Measurements from ENCODE around the gene CNGB1.

CNGB1 gene

DNA sequence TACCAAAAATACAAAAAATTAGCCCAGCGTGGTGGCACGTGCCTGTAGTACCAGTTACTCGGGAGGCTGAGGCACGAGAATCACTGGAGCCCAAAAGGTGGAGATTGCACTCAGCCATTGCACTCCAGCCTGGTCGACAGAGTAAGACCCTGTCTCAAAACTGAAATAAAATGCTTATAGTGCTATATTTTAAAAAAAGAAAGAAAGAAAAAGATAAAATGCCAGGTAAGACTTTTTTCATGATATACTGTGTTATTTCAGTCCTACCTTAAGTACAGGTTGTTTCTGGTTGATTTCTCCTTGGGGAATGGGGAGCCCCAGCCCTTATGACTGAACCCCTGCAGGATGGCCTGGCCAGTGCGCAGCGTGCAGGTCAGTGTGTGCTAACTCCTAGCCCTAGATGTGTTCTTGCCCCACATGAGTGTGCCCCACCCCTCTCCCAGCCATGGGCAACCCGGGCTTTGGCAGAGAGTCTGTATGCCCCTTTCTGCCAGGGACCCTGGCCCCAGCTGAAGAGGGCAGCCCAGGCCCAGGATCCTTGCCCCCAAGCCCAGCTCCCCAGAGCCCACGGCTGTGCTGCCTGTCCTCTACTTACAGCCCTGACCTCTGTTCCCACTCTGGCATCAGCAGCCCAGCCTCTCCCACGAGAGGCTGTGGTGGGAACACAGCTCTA lies 1.3 kb downstream of the CNGB1 start:
- no peak overlapping the region for H3K27ac Mint-ChIP-seq
- no peaks in the 10 kb centered on the region for H3K36me3 Mint-ChIP-seq
- ATAC-seq (no peak), DNase-seq (ENCODE audit: low spot score in 2 of 2) (no peak)
- H3K4me3 Mint-ChIP-seq = no peak overlapping the region
- no peaks in the 10 kb centered on the region for H3K9me3 Mint-ChIP-seq
- H3K4me1 Mint-ChIP-seq = peaks cover 12% of the 10 kb centered on the region

DNA sequence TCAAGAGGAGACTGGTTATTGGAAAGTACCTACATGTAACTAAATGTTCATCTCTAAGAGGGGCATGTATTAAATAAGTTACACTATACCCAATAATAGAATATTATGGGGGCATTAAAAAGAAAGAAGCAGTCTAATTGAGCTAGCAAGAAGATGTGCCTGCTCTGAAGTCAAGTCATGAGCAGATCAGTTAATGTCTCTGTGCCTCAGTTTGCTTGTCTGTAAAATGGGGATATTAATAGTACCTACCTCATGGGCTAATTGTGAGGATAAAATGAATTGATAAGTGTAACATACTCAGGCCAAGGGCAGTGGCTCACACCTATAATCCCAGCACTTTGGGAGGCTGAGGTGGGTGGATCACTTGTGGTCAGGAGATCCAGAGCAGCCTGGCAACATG lies 3.0 kb downstream of the CNGB1 start:
- H3K9me3 Mint-ChIP-seq = no peaks in the 10 kb centered on the region
- no peaks in the 10 kb centered on the region for H3K36me3 Mint-ChIP-seq
- H3K4me3 Mint-ChIP-seq = no peak overlapping the region
- no peak overlapping the region for H3K27ac Mint-ChIP-seq
- peaks cover 12% of the 10 kb centered on the region for H3K4me1 Mint-ChIP-seq
- ATAC-seq (no peak), DNase-seq (ENCODE audit: low spot score in 2 of 2) (no peak)

DNA sequence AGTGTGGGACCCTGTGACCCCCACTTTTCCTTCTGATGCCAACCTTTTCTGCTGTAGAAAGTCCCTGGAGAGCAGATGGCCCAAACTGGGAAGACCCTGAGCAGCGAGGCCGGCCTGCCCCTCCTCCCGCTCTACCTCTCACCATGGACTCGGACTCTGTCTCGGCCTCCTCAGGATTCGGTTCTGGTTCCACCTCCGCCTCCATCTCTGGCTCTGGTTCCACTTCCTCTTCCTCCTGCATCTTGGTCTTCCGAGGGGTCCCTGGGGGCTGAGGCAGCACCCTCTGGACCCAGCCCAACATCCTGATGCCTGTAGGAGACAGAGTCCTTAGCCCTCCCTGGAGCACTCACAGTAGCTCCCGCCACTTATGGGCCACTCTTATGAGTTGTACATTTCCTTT lies 3.9 kb downstream of the CNGB1 start:
- ATAC-seq = no peak
- Mint-ChIP-seq H3K4me3 (no peak overlapping the region), H3K36me3 (no peaks in the 10 kb centered on the region), H3K9me3 (no peaks in the 10 kb centered on the region), H3K27ac (no peak overlapping the region), H3K4me1 (peaks cover 3% of the 10 kb centered on the region)
- DNase-seq (ENCODE audit: low spot score in 2 of 2) = no peak

DNA sequence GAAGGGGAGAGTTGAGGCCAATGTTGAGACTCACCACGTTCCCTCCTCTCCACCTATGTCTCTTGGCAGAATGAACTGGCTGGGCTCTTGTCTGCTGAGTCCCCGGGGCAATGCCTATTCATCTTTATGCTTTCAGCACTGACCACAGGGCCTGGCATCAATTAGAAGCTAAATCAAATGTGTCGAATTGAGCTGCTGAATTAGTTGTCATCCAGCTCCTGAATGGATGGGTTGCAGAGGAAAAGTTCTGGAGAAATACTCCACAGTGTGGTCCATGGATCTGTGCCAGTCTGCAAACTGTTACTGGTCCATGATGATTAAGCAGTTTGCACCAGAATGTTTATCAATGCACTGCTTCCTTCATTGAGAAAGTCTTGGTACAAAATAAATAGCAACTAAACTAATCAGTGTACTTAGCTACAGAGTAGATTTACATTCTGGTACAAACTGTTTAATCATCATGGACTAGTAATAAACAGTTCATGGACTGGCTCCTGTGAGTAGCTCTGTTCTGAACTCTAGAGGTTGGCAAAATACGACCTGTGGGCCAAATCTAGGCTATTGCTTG lies 4.6 kb downstream of the CNGB1 start:
- H3K36me3 Mint-ChIP-seq = no peaks in the 10 kb centered on the region
- no peak for DNase-seq (ENCODE audit: low spot score in 2 of 2)
- H3K4me3 Mint-ChIP-seq = no peak overlapping the region

DNA sequence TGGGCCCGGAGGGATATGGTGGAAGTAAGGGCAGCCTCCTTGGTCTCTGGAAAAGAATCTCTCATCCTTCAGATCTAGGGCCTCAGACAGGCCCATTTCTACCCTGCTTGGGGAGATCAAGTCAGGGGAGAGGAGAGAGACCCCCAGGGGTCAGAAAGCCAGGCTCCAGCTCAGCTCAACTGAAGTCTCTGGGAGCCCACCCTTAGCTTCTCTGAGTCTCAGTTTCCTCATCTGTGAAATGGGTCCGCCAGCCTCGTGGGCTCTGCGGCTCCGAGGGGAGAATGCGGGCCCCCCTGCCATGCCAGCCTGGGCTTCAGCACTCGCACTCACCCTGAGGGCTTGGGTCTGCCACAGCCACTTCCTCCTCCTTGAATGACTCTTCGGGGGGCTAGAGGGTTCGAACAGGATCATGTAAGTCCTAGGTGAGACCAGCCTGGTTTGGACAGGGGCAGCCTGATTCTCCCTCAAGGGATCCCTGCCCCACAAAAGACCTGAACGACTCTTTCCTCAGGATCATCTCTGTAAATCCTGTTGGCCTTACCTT lies 6.7 kb downstream of the CNGB1 start:
- no peaks in the 10 kb centered on the region for H3K36me3 Mint-ChIP-seq
- DNase-seq (ENCODE audit: low spot score in 2 of 2) (no peak), ATAC-seq (no peak)
- no peaks in the 10 kb centered on the region for H3K4me1 Mint-ChIP-seq
- no peak overlapping the region for H3K4me3 Mint-ChIP-seq
- H3K9me3 Mint-ChIP-seq = no peaks in the 10 kb centered on the region
- H3K27ac Mint-ChIP-seq = no peak overlapping the region

More for the DNA sequence above, 4.6 kb downstream of the CNGB1 start:
- no peaks in the 10 kb centered on the region for H3K9me3 Mint-ChIP-seq
- H3K4me1 Mint-ChIP-seq = no peaks in the 10 kb centered on the region
- no peak for ATAC-seq
- H3K27ac Mint-ChIP-seq = no peak overlapping the region

DNA sequence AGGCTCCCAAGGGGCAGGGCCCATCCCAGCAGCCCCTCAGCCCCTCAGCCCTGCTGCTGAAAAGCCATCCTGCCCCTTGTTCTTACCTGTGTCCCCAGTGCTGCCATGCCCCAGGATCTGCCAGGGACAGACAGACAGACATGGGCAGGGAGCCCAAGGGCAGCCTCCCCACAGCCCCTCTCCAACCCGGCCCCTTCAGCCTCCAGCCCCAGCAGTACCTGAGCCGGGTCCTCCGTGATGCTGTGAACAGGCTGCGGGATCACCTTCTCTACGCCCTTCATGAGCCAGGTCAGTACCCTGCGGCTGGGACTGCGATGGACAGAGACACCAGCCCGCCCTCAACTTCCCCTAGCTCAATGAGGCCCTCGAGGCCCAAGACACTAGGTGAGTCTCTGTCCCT lies 8.2 kb downstream of the CNGB1 start:
- Mint-ChIP-seq H3K36me3 (no peaks in the 10 kb centered on the region), H3K27ac (no peak overlapping the region), H3K4me1 (no peaks in the 10 kb centered on the region)

DNA sequence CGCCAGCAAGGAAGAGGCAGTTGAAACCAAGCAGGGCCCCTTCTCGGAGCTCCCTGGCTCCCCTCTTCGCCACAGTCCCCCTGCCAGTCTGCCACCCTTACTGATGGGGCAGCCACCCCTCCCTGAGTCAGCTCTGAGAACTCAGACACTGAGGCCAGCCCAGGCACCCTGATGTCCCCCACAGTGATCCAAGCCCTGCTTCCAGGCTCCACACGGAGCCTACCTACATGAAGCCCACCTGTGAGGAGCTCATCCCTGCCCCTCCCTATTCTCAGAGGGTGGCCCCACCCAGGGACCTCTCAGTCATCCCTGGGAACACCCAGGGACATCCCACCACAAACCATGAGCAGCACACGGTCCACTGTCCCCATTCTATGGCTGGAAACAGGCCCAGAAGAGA lies 8.9 kb downstream of the CNGB1 start:
- ATAC-seq (no peak), DNase-seq (ENCODE audit: low spot score in 2 of 2) (no peak)
- Mint-ChIP-seq H3K4me1 (no peaks in the 10 kb centered on the region), H3K27ac (no peak overlapping the region), H3K9me3 (no peaks in the 10 kb centered on the region), H3K36me3 (no peaks in the 10 kb centered on the region), H3K4me3 (no peak overlapping the region)

More for the DNA sequence above, 8.2 kb downstream of the CNGB1 start:
- DNase-seq (ENCODE audit: low spot score in 2 of 2) = no peak
- Mint-ChIP-seq H3K9me3 (no peaks in the 10 kb centered on the region), H3K4me3 (no peak overlapping the region)
- ATAC-seq = no peak

DNA sequence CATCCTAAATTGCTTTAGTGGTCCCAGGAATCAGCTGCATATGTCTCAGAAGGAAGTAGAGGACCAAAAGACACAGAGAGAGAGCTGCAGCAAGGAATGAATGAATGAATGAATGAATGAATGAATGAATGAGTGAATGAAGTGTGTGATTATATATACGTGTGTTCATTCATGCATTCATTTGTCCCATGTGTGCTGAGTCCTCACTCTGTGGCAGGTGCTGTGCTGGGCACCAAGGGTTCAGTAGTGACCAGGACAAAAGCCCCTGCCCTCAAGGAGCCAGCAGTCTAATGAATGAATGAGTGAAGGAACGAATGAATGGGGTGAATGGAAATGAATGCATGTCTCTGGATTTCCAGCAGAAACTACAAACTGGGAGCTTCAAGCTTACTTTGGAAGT lies 9.4 kb downstream of the CNGB1 start:
- H3K27ac Mint-ChIP-seq = no peak overlapping the region
- ATAC-seq (no peak), DNase-seq (ENCODE audit: low spot score in 2 of 2) (no peak)
- no peaks in the 10 kb centered on the region for H3K4me1 Mint-ChIP-seq
- H3K4me3 Mint-ChIP-seq = no peak overlapping the region
- no peaks in the 10 kb centered on the region for H3K9me3 Mint-ChIP-seq
- H3K36me3 Mint-ChIP-seq = no peaks in the 10 kb centered on the region

DNA sequence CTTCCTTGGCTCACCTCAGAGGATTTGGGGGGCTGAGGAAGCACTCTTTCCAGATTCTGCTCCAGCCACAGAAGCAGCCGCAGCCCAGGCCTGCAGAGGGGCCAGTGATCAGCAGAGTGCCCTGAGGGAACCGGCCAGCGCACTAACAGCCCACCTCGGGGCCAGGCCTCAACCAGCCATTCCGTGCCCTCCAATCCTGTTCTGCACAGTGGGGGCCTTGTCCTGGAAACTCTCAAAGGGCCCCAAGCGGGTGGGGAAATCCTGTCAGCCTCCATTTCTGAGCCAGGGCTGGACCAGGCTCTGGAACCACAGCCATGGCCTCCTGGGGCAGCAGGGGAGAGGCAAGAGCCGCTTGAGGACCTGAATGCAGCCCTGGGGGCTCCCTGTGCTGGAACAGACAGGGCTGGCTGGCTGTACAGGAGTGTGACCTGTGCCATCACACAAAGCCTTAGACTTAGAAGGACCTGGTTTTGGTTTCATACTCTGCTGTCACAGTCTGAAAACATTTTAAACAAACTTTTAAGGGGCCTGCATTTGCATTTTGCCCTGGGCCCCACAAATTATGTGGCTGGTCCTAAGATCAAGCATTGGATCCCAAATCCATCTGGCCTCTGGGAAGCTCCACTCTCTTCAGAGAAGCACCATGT lies 10.0 kb downstream of the CNGB1 start:
- H3K27ac Mint-ChIP-seq = no peak overlapping the region
- H3K4me1 Mint-ChIP-seq = no peaks in the 10 kb centered on the region
- H3K4me3 Mint-ChIP-seq = no peak overlapping the region
- H3K9me3 Mint-ChIP-seq = no peaks in the 10 kb centered on the region
- no peaks in the 10 kb centered on the region for H3K36me3 Mint-ChIP-seq
- no peak for DNase-seq (ENCODE audit: low spot score in 2 of 2)
- no peak for ATAC-seq

DNA sequence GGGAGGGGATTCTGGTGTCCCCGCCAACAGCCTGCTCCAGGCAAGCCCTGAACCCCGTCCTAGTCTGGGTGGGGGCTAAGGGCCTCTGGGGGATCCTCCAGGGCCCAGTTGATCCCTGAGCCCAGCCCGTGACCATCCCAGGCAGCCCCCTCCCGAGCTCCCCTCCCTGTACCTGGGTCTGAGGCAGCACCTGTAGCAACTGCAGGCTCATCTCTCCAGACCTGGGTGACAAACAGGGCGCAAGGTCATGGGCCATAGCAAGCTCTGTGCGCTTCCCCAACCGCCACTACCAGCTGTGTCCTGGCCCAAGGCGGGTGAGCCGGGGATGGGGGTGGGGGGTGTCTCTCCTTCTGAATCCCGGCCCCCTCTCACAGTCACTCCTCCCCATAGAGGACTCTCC lies 10.6 kb downstream of the CNGB1 start:
- no peaks in the 10 kb centered on the region for H3K4me1 Mint-ChIP-seq
- no peak overlapping the region for H3K27ac Mint-ChIP-seq
- no peaks in the 10 kb centered on the region for H3K9me3 Mint-ChIP-seq
- DNase-seq (ENCODE audit: low spot score in 2 of 2) (no peak), ATAC-seq (no peak)
- H3K36me3 Mint-ChIP-seq = no peaks in the 10 kb centered on the region
- no peak overlapping the region for H3K4me3 Mint-ChIP-seq

DNA sequence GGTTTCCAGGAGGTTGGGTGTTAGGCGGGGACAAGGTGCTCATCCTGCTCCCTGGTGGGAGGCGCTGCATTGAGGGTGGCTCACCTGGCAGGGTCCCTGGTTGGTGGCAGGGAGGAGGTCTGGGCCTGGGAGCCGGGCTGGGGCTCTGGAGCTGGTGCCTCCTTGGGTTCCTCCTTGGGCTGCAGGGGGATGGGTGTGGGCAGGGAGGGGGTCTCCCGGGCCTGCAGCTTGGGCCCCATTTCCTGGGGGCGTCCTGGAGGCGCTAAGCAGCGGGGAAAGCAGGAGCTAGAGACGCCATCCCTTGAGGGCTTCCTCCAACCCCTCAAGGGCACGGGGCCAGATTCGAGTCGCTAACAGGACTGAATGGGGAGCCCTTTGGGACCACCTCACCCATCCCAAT lies 11.1 kb downstream of the CNGB1 start:
- no peak overlapping the region for H3K4me3 Mint-ChIP-seq
- no peaks in the 10 kb centered on the region for H3K4me1 Mint-ChIP-seq
- DNase-seq (ENCODE audit: low spot score in 2 of 2) (no peak), ATAC-seq (no peak)
- H3K9me3 Mint-ChIP-seq = no peaks in the 10 kb centered on the region
- H3K27ac Mint-ChIP-seq = no peak overlapping the region
- no peaks in the 10 kb centered on the region for H3K36me3 Mint-ChIP-seq

DNA sequence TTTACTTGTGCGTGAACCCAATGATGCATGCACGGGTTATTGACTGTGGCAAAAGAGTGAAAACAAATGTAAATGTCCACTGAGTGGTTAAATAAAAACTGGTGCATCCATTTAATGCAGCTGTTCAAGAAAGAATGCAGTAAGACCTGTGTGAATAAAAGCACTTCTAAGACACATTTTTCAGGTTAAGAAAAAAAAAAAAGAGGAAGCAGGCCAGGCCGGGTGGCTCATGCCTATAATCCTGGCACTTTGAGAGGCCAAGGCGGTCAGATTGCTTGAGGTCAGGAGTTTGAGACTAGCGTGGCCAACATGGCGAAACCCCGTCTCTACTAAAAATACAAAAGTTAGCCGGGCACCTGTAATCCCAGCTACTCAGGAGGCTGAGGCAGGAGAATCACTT lies 11.8 kb downstream of the CNGB1 start:
- DNase-seq (ENCODE audit: low spot score in 2 of 2) (no peak), ATAC-seq (no peak)
- H3K27ac Mint-ChIP-seq = no peak overlapping the region

DNA sequence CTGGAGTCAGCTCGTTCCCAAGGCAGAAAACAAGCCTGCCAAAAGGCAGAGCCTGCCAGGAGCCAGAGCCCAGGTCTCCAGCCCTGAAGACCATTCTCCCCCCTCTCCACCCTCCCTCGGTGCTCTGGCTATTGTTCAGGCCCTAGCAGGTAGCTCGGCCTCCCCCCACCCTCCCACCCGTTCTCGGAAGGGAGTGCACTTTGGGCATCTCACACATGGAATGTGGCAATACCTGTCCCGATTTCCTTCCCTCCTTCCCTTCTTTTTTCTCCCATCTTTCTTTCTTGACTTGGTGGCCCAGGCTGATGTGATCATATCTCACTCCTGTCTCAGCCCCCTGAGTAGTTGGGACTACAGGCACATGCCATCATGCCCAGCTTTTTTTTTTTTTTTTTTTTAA lies 12.4 kb downstream of the CNGB1 start:
- Mint-ChIP-seq H3K36me3 (no peaks in the 10 kb centered on the region), H3K27ac (no peak overlapping the region), H3K4me3 (no peak overlapping the region), H3K4me1 (no peaks in the 10 kb centered on the region), H3K9me3 (no peaks in the 10 kb centered on the region)
- DNase-seq (ENCODE audit: low spot score in 2 of 2) = no peak
- ATAC-seq = no peak

More for the DNA sequence above, 11.8 kb downstream of the CNGB1 start:
- H3K36me3 Mint-ChIP-seq = no peaks in the 10 kb centered on the region
- H3K9me3 Mint-ChIP-seq = no peaks in the 10 kb centered on the region
- no peaks in the 10 kb centered on the region for H3K4me1 Mint-ChIP-seq
- H3K4me3 Mint-ChIP-seq = no peak overlapping the region

DNA sequence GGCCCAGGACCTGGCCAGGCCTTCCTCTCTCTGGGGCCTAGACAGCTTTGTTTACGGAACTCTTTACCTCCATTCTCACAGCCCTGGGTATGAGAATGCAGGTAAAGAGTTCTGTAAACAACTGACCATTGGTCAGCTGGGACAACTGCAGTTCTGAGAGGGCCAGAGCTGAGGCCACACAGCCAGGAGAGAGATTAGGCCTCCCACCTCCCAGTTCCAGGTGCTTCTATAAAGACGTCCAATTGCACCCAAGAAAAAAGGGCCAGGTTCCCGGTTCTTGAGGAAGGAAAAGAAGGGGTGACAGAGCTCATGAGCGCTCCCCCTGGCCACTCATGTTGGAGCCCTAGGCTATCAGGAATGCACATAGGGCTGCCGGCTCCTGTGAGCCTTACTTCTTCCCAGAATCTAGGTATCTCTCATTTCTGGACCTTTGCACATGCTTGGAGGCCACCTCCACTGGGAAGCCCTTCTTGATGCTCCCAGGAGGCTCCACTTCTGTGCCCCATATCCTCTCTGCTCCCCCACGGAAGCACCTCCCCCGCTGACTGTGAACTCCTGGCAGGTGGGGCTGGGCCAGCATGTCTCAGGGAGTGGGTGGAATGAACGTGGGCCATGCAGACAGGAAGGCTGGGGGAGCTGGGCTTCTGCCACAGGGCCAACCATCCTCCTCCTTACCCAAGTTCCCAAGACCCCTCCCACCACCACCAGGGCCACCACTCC lies 13.1 kb downstream of the CNGB1 start:
- Mint-ChIP-seq H3K9me3 (no peaks in the 10 kb centered on the region), H3K4me1 (no peaks in the 10 kb centered on the region), H3K27ac (no peak overlapping the region), H3K4me3 (no peak overlapping the region), H3K36me3 (no peaks in the 10 kb centered on the region)
- DNase-seq (ENCODE audit: low spot score in 2 of 2) (no peak), ATAC-seq (peak; percentile 19)

DNA sequence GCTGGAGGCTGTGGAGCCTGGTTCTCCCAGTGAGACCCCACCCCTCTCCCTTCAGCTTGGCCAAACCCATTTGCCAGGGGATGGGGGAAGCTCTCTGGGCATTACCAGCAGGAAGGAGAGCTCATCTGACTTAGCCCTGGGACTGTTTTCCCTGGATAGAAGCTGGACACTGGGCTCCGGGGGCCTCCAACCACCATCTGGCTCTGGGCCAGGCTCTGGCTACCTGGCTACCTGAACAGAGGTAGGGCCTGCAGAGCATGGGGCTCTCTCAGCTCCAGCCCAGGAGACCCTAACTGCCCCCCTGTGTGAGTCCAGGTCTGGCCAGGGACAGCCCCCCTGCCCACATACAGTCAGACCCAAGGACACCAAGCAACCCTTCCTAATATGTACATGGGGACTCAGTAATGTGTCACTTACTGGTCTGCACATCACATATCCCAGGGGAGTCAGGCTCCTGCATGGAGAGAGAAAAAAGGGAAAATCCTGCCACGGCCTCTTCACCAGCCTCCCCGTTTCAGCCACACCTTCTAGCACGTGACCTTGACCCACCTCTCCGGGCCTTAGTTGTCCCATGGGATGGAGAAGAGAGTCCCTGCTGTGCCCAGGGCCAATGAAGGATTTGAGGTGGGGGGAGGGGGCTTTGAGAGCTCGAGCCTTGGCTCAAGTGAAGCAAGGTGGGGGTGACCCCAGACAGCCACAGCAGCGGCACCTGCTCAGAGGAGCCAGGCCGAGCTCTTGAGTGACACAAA lies 13.8 kb downstream of the CNGB1 start:
- Mint-ChIP-seq H3K4me3 (no peak overlapping the region), H3K27ac (no peak overlapping the region), H3K9me3 (no peaks in the 10 kb centered on the region), H3K36me3 (no peaks in the 10 kb centered on the region), H3K4me1 (no peaks in the 10 kb centered on the region)
- ATAC-seq = no peak
- no peak for DNase-seq (ENCODE audit: low spot score in 2 of 2)

All from stimulated activated effector memory CD8-positive, alpha-beta T cell treated with anti-CD3 and anti-CD28 coated beads, Interleukin-12 subunit alpha, Interleukin-12 subunit beta, amount 100 ng/mL, for 72 hours (primary cell).